Suprapubic skin (tissue), 3 donors: Measurements from ENCODE around the gene ZC3H4.

Experiments used
- EP300 ChIP-seq: sonication (generic); formaldehyde crosslinking; IDR thresholded peaks from one replicate; pipeline ENCODE4 v1.6.1; 2017; ENCODE audit warnings: antibody characterized with exemption
- POLR2A ChIP-seq, 2 donors: fragments of 450-650 bp; IDR thresholded peaks; one replicate each; pipeline ENCODE4 v1.6.1; 2017; ENCODE audit warnings: antibody characterized with exemption in 2 of 2, mild to moderate bottlenecking in 2 of 2, moderate library complexity in 2 of 2
- TF ChIP-seq, protein P1 (sequence below), 2 donors: fragments of 200-600 bp in 1 of 2; fragments of 450-650 bp in 1 of 2; sonication (generic) in 1 of 2; IDR thresholded peaks; one replicate each; pipeline ENCODE4 v1.5.1; 2016 to 2019; ENCODE audit warnings: antibody characterized with exemption in 2 of 2, mild to moderate bottlenecking in 1 of 2, moderate library complexity in 1 of 2

DNA sequence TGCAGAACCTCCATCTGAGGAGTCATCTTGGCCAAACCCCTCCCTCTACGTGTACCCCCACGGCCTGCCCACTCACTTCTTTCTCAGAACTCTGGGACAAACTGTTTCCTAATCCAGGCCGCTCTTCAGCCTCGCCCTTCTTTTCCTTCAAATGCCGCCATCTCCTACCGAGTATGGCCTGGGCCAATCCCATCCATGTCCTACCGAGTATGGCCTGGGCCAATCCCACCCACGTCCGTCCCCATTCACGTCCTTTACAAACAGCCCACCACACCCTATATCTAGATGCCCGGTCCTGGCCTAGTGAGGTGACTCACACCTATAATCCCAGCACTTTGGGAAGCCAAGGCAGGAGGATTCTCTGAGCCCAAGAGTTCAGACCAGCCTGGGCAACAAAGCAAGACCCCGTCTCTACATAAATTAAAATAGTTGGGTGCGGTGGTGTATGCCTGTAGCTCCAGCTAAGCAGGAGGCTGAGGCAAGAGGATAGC, 66.3 kb downstream of the ZC3H4 start:
- TF ChIP-seq, protein P1, sequence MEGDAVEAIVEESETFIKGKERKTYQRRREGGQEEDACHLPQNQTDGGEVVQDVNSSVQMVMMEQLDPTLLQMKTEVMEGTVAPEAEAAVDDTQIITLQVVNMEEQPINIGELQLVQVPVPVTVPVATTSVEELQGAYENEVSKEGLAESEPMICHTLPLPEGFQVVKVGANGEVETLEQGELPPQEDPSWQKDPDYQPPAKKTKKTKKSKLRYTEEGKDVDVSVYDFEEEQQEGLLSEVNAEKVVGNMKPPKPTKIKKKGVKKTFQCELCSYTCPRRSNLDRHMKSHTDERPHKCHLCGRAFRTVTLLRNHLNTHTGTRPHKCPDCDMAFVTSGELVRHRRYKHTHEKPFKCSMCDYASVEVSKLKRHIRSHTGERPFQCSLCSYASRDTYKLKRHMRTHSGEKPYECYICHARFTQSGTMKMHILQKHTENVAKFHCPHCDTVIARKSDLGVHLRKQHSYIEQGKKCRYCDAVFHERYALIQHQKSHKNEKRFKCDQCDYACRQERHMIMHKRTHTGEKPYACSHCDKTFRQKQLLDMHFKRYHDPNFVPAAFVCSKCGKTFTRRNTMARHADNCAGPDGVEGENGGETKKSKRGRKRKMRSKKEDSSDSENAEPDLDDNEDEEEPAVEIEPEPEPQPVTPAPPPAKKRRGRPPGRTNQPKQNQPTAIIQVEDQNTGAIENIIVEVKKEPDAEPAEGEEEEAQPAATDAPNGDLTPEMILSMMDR (IDR thresholded peaks at IDR 0.05), result no peak
- TF ChIP-seq EP300, result no peak
- TF ChIP-seq POLR2A (IDR thresholded peaks at IDR 0.05), result no peak
